ENCODE results near the gene LRRC73. TPM values are rescaled to one million over a fixed set of nuclear protein-coding genes. Genes with fewer than 3 reads are reported as not detected.

The LRRC73 gene
- total and polyA plus RNA-seq, 9 of the 15 experiments (the other 6 are each of a cell fraction or from before 2014, with no cell fraction given) = 0.07 to 0.55 (median 0.16) TPM; not detected in 3

- no peak for TF ChIP-seq ETV6 (IDR thresholded peaks at IDR 0.05; ENCODE audit: borderline replicate concordance in 1 of 2, low read depth in 2 of 2, low read length in 1 of 2)
- no peak for TF ChIP-seq ETV6 (CRISPR knock-in tag; IDR thresholded peaks at IDR 0.05; ENCODE audit: borderline replicate concordance)
- no peak for TF ChIP-seq SNIP1 (IDR thresholded peaks at IDR 0.05; ENCODE audit: low read depth)
- no peak for TF ChIP-seq ZBTB9 (CRISPR knock-in tag; IDR thresholded peaks at IDR 0.05)
- no peak for TF ChIP-seq MCM5 (IDR thresholded peaks at IDR 0.05; ENCODE audit: low read depth)
- no peak for TF ChIP-seq NCOA4 (IDR thresholded peaks at IDR 0.05; ENCODE audit: partially characterized antibody)
- no peak for TF ChIP-seq SAFB (IDR thresholded peaks at IDR 0.05; ENCODE audit: borderline replicate concordance, low read depth, low read length)
- TF ChIP-seq IRF1 (CRISPR knock-in tag; IDR thresholded peaks at IDR 0.05; ENCODE audit: borderline replicate concordance) = no peak
- TF ChIP-seq ATF4 (CRISPR knock-in tag; IDR thresholded peaks at IDR 0.05) = no peak
- no peak for TF ChIP-seq IFI16 (CRISPR knock-in tag; IDR thresholded peaks at IDR 0.05)
- TF ChIP-seq ZNF431 (CRISPR knock-in tag; IDR thresholded peaks at IDR 0.05) = no peak
- no peak for TF ChIP-seq AFF4 (CRISPR knock-in tag; IDR thresholded peaks at IDR 0.05)
- TF ChIP-seq PHTF2 (CRISPR knock-in tag; IDR thresholded peaks at IDR 0.05) = no peak
- TF ChIP-seq MXD1 (CRISPR knock-in tag; IDR thresholded peaks at IDR 0.05; ENCODE audit: borderline replicate concordance, poor library complexity, severe bottlenecking) = no peak
- TF ChIP-seq ZBTB34 (CRISPR knock-in tag; IDR thresholded peaks at IDR 0.05) = no peak
- TF ChIP-seq KLF6 (CRISPR knock-in tag; IDR thresholded peaks at IDR 0.05; ENCODE audit: borderline replicate concordance) = no peak
- no peak for TF ChIP-seq HMG20A (CRISPR knock-in tag; conservative IDR thresholded peaks at IDR 0.05)
- TF ChIP-seq KAT2B (IDR thresholded peaks at IDR 0.05; ENCODE audit: low read depth, low read length) = no peak
- peak; percentile 47; the same call in 1 of the 2 replicates for TF ChIP-seq NBN (IDR thresholded peaks at IDR 0.05; ENCODE audit: low read depth)
These were observed 3.3 kb downstream of the LRRC73 start (continued) for GRCh38 chr6:43506667-43507471.

All from K562 (cell line).